ENCODE results near the gene CNTN6.

DNA sequence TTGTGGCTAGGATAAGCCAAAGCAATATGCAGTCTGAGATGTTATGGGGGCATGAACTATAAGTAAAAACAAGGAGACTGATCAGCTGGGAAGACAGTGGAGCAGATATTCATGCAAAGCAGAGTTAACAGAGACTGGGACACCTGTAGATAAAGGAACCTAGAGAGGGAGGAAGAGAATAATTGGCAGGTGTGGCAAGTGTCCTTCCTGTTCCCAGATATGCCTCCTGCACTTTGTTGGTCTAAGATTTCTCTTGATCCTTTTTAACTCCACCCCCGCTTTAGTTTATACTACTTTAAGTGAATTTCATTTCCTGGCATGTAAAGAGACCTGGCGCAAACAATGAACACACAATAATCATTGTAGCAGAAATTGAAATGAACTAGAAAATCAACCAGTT lies 169.4 kb downstream of the CNTN6 start:
- TF ChIP-seq, protein P1, sequence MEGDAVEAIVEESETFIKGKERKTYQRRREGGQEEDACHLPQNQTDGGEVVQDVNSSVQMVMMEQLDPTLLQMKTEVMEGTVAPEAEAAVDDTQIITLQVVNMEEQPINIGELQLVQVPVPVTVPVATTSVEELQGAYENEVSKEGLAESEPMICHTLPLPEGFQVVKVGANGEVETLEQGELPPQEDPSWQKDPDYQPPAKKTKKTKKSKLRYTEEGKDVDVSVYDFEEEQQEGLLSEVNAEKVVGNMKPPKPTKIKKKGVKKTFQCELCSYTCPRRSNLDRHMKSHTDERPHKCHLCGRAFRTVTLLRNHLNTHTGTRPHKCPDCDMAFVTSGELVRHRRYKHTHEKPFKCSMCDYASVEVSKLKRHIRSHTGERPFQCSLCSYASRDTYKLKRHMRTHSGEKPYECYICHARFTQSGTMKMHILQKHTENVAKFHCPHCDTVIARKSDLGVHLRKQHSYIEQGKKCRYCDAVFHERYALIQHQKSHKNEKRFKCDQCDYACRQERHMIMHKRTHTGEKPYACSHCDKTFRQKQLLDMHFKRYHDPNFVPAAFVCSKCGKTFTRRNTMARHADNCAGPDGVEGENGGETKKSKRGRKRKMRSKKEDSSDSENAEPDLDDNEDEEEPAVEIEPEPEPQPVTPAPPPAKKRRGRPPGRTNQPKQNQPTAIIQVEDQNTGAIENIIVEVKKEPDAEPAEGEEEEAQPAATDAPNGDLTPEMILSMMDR (conservative IDR thresholded peaks at IDR 0.05; ENCODE audit: low read depth in 2 of 2) = no peak
- no peak for TF ChIP-seq EZH2 (IDR thresholded peaks at IDR 0.05; ENCODE audit: low read depth, unreplicated experiment)
- TF ChIP-seq, protein P2, sequence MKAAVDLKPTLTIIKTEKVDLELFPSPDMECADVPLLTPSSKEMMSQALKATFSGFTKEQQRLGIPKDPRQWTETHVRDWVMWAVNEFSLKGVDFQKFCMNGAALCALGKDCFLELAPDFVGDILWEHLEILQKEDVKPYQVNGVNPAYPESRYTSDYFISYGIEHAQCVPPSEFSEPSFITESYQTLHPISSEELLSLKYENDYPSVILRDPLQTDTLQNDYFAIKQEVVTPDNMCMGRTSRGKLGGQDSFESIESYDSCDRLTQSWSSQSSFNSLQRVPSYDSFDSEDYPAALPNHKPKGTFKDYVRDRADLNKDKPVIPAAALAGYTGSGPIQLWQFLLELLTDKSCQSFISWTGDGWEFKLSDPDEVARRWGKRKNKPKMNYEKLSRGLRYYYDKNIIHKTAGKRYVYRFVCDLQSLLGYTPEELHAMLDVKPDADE (IDR thresholded peaks at IDR 0.05) = no peak
- TF ChIP-seq, protein P3, sequence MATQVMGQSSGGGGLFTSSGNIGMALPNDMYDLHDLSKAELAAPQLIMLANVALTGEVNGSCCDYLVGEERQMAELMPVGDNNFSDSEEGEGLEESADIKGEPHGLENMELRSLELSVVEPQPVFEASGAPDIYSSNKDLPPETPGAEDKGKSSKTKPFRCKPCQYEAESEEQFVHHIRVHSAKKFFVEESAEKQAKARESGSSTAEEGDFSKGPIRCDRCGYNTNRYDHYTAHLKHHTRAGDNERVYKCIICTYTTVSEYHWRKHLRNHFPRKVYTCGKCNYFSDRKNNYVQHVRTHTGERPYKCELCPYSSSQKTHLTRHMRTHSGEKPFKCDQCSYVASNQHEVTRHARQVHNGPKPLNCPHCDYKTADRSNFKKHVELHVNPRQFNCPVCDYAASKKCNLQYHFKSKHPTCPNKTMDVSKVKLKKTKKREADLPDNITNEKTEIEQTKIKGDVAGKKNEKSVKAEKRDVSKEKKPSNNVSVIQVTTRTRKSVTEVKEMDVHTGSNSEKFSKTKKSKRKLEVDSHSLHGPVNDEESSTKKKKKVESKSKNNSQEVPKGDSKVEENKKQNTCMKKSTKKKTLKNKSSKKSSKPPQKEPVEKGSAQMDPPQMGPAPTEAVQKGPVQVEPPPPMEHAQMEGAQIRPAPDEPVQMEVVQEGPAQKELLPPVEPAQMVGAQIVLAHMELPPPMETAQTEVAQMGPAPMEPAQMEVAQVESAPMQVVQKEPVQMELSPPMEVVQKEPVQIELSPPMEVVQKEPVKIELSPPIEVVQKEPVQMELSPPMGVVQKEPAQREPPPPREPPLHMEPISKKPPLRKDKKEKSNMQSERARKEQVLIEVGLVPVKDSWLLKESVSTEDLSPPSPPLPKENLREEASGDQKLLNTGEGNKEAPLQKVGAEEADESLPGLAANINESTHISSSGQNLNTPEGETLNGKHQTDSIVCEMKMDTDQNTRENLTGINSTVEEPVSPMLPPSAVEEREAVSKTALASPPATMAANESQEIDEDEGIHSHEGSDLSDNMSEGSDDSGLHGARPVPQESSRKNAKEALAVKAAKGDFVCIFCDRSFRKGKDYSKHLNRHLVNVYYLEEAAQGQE (IDR thresholded peaks at IDR 0.05; ENCODE audit: unreplicated experiment) = no peak
- no peak for TF ChIP-seq POLR2AphosphoS5 (IDR thresholded peaks at IDR 0.05; ENCODE audit: low read depth)
- no peak for TF ChIP-seq CREB1 (CRISPR knock-in tag; IDR thresholded peaks at IDR 0.05; ENCODE audit: low read depth)
- no peak for TF ChIP-seq ZNF331 (CRISPR knock-in tag; IDR thresholded peaks at IDR 0.05; ENCODE audit: low read depth)
- no peak for TF ChIP-seq EZH2phosphoT487 (IDR thresholded peaks at IDR 0.05; ENCODE audit: unreplicated experiment)
- TF ChIP-seq JUNB (IDR thresholded peaks at IDR 0.05; ENCODE audit: unreplicated experiment) = no peak
- TF ChIP-seq, protein P4, sequence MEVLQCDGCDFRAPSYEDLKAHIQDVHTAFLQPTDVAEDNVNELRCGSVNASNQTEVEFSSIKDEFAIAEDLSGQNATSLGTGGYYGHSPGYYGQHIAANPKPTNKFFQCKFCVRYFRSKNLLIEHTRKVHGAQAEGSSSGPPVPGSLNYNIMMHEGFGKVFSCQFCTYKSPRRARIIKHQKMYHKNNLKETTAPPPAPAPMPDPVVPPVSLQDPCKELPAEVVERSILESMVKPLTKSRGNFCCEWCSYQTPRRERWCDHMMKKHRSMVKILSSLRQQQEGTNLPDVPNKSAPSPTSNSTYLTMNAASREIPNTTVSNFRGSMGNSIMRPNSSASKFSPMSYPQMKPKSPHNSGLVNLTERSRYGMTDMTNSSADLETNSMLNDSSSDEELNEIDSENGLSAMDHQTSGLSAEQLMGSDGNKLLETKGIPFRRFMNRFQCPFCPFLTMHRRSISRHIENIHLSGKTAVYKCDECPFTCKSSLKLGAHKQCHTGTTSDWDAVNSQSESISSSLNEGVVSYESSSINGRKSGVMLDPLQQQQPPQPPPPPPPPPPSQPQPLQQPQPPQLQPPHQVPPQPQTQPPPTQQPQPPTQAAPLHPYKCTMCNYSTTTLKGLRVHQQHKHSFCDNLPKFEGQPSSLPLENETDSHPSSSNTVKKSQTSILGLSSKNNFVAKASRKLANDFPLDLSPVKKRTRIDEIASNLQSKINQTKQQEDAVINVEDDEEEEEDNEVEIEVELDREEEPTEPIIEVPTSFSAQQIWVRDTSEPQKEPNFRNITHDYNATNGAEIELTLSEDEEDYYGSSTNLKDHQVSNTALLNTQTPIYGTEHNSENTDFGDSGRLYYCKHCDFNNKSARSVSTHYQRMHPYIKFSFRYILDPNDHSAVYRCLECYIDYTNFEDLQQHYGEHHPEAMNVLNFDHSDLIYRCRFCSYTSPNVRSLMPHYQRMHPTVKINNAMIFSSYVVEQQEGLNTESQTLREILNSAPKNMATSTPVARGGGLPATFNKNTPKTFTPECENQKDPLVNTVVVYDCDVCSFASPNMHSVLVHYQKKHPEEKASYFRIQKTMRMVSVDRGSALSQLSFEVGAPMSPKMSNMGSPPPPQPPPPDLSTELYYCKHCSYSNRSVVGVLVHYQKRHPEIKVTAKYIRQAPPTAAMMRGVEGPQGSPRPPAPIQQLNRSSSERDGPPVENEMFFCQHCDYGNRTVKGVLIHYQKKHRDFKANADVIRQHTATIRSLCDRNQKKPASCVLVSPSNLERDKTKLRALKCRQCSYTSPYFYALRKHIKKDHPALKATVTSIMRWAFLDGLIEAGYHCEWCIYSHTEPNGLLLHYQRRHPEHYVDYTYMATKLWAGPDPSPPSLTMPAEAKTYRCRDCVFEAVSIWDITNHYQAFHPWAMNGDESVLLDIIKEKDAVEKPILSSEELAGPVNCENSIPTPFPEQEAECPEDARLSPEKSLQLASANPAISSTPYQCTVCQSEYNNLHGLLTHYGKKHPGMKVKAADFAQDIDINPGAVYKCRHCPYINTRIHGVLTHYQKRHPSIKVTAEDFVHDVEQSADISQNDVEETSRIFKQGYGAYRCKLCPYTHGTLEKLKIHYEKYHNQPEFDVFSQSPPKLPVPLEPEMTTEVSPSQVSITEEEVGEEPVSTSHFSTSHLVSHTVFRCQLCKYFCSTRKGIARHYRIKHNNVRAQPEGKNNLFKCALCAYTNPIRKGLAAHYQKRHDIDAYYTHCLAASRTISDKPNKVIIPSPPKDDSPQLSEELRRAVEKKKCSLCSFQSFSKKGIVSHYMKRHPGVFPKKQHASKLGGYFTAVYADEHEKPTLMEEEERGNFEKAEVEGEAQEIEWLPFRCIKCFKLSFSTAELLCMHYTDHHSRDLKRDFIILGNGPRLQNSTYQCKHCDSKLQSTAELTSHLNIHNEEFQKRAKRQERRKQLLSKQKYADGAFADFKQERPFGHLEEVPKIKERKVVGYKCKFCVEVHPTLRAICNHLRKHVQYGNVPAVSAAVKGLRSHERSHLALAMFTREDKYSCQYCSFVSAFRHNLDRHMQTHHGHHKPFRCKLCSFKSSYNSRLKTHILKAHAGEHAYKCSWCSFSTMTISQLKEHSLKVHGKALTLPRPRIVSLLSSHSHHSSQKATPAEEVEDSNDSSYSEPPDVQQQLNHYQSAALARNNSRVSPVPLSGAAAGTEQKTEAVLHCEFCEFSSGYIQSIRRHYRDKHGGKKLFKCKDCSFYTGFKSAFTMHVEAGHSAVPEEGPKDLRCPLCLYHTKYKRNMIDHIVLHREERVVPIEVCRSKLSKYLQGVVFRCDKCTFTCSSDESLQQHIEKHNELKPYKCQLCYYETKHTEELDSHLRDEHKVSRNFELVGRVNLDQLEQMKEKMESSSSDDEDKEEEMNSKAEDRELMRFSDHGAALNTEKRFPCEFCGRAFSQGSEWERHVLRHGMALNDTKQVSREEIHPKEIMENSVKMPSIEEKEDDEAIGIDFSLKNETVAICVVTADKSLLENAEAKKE (CRISPR knock-in tag; IDR thresholded peaks at IDR 0.05) = no peak
- no peak for TF ChIP-seq STAT1 (IDR thresholded peaks at IDR 0.05; ENCODE audit: unreplicated experiment)
- no peak for TF ChIP-seq NANOG (IDR thresholded peaks at IDR 0.05; ENCODE audit: borderline replicate concordance)
- TF ChIP-seq ZNF114 (CRISPR knock-in tag; IDR thresholded peaks at IDR 0.05) = no peak

Data from GM23338 (cell line).